Measurements from ENCODE around the gene PDIK1L. TPM values are rescaled to one million over a fixed set of nuclear protein-coding genes. Genes with fewer than 3 reads are reported as not detected.

Gene PDIK1L
- total and polyA plus RNA-seq, 4 donors: 3.2 to 9.2 (median 4.8) TPM

- no peak for DNase-seq (ENCODE audit: low spot score)
- H3K9ac ChIP-seq (ENCODE audit: low read depth in 1 of 2, low read length in 2 of 2): no peak overlapping the region
- H3K36me3 ChIP-seq (ENCODE audit: control insufficient read depth in 4 of 4, insufficient read depth in 3 of 4, low read depth in 1 of 4, low read length in 3 of 4): no peaks in the 10 kb centered on the region
- no peaks in the 10 kb centered on the region for H3K9me3 ChIP-seq (ENCODE audit: control insufficient read depth in 4 of 4, low read length in 3 of 4)
- H3K27me3 ChIP-seq (ENCODE audit: control insufficient read depth in 4 of 4, insufficient read depth in 4 of 4, low read length in 3 of 4): peaks cover 0 to 6% (median 0%) of the 10 kb centered on the region in 4 donors
- TF ChIP-seq HNF4A (conservative IDR thresholded peaks at IDR 0.05) (no peak), SP1 (IDR thresholded peaks at IDR 0.05) (no peak), REST (IDR thresholded peaks at IDR 0.05) (no peak), FOXA1 (IDR thresholded peaks at IDR 0.05) (no peak), HNF4G (IDR thresholded peaks at IDR 0.05) (no peak), NR2F2 (IDR thresholded peaks at IDR 0.05) (no peak), YY1 (IDR thresholded peaks at IDR 0.05) (no peak), EGR1 (IDR thresholded peaks at IDR 0.05; ENCODE audit: low read depth in 2 of 2) (no peak), CTCF (IDR thresholded peaks at IDR 0.05; ENCODE audit: low read depth, low read length, missing input control) (no peak)
- H3K4me1 ChIP-seq (ENCODE audit: control insufficient read depth in 4 of 4, insufficient read depth in 4 of 4, low read length in 3 of 4): peaks cover 0 to 8% (median 3%) of the 10 kb centered on the region in 4 donors
- no peak overlapping the region for H3K4me3 ChIP-seq (ENCODE audit: low read depth in 1 of 3, low read length in 3 of 3)
- H3K27ac ChIP-seq (ENCODE audit: low read depth in 1 of 2, low read length in 2 of 2): no peak overlapping the region
- WGBS: 81% methylated on average over 3 of the region's 3 CpGs
Measured at GRCh38 chr1:26082020-26082350, 29.6 kb upstream of the PDIK1L start.

- no peak for TF ChIP-seq EGR1 (IDR thresholded peaks at IDR 0.05; ENCODE audit: low read depth in 2 of 2)
- TF ChIP-seq ZBTB33 (IDR thresholded peaks at IDR 0.05): no peak
- no peak for TF ChIP-seq RAD21 (IDR thresholded peaks at IDR 0.05)
- no peak for TF ChIP-seq REST (IDR thresholded peaks at IDR 0.05)
- no peak for TF ChIP-seq RXRA (IDR thresholded peaks at IDR 0.05)
- Histone ChIP-seq H3K4me3 (ENCODE audit: low read depth in 1 of 3, low read length in 3 of 3) (no peak overlapping the region), H3K36me3 (ENCODE audit: control insufficient read depth in 4 of 4, insufficient read depth in 3 of 4, low read depth in 1 of 4, low read length in 3 of 4) (no peaks in the 10 kb centered on the region), H3K27me3 (ENCODE audit: control insufficient read depth in 4 of 4, insufficient read depth in 4 of 4, low read length in 3 of 4) (peaks cover 0 to 6% (median 0%) of the 10 kb centered on the region in 4 donors), H3K4me1 (ENCODE audit: control insufficient read depth in 4 of 4, insufficient read depth in 4 of 4, low read length in 3 of 4) (peaks cover 0 to 8% (median 3%) of the 10 kb centered on the region in 4 donors), H3K9ac (ENCODE audit: low read depth in 1 of 2, low read length in 2 of 2) (no peak overlapping the region), H3K9me3 (ENCODE audit: control insufficient read depth in 4 of 4, low read length in 3 of 4) (no peaks in the 10 kb centered on the region), H3K27ac (ENCODE audit: low read depth in 1 of 2, low read length in 2 of 2) (no peak overlapping the region)
- WGBS: 79% methylated on average over 5 of the region's 5 CpGs
- DNase-seq (ENCODE audit: low spot score): no peak
Measured at GRCh38 chr1:26083208-26083607, 28.4 kb upstream of the PDIK1L start.

All from liver (tissue), 9 donors.